ENCODE results near the gene AKTIP.
A peak's percentile ranks its signal among the peaks of the same experiment; 100 is the strongest.

The AKTIP gene

DNA sequence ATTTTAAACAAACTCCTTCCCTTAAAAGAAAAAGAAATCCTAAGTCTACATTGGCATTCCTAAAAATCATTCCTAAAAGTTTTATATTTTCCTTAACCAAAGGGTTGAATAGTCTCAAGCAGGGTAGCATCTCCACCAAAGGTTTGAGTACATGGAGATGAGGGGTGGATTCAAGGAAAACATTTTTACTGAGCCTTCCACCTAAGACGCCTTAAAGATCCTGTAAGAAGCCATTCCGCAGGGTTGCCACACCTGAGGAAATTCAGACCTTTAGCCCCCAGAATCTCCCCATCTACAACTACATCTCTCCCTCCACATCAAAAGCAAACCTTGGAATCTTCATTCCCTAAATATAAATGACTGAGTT is 7.7 kb upstream of the AKTIP start:
- H3K36me3 Mint-ChIP-seq (ENCODE audit: insufficient read depth): no peaks in the 10 kb centered on the region
- ATAC-seq (replicated peaks) (no peak), DNase-seq (no peak)
- peak overlapping the region; percentile 44 to 67 for H3K4me3 Mint-ChIP-seq
- no peaks in the 10 kb centered on the region for H3K27me3 Mint-ChIP-seq
- no peaks in the 10 kb centered on the region for H3K9me3 Mint-ChIP-seq
- peaks cover 41 to 44% of the 10 kb centered on the region in 2 donors for H3K4me1 Mint-ChIP-seq (ENCODE audit: low read depth in 2 of 2)
- H3K27ac Mint-ChIP-seq: peak overlapping the region in 1 of 2 donors; percentile 46

DNA sequence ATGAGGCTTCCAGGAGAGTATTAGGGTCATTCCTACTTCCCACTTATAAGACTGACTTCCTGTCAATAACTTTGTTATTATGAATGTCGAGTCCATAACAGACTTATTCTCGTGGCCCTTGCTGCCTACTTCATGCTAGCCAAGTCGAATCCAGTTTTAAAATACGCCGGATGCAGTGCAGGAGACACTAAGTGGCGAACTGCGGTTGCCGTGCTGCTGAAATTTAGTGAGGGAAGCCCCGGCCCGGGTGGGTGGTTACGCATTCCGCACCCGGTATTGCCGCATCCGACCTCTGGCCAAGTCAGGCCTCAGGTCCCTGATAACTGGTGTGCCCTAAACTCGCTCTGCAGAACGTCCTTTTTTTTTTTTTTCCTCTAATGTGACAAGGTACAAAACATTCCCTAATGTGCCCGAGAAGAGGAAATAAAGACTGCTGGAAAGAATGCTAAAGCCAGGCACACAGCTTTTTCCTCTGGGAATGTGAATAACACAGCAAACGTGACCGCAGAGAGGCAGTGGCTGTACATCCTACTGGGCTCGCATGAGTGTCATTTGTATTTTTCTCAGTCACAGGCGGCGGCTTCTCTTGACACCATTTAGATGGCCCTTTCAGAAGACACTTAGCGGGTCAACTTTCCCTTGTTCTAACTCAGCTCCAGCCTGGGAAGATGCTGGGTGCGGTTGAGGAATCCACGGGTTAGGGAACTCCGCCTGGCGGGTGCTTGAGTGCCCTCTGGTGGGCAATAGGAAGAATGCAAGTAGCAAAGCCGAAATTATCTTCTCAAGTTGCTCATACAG is 7.1 kb upstream of the AKTIP start:
- ATAC-seq (replicated peaks) (peak; percentile 64), DNase-seq (peak; percentile 38 to 53 (median 43))
- Mint-ChIP-seq H3K4me3 (peak overlapping the region; percentile 44 to 67), H3K9me3 (no peaks in the 10 kb centered on the region), H3K36me3 (ENCODE audit: insufficient read depth) (no peaks in the 10 kb centered on the region), H3K4me1 (ENCODE audit: low read depth in 2 of 2) (peaks cover 38 to 45% of the 10 kb centered on the region in 2 donors), H3K27ac (peak overlapping the region in 1 of 2 donors; percentile 46), H3K27me3 (no peaks in the 10 kb centered on the region)

DNA sequence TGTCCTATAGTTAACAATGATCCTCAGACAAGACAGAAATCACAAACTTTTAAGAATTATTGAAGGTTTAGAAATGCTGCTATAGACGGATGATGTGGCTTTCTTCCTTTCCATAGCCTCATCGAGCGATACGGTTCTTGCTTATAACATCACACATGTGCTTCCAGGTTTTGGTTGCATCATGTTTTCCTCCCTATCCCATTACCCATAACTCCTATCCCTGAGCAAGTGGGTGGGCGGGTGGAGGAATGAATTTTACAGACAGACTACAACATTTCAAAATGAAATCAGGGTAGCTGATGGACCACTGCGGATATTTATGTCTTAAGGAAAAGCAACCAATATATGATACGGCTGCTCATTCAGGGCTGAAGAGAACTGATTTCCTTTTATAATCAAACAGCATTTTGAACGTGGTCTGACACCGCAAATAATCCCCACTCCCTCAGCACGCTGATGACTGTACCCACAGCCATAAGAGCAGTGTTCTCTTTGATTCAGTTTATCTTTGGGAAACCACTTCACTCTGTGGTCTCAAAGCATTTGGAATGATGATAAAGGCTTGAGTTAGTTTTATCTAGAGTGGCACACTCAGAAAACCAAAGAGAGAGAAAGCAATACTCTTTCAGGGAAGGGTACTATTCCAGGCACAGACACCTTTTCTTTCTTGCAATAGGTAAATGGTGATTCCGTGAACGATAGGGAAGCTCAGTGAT is 4.6 kb upstream of the AKTIP start:
- H3K27me3 Mint-ChIP-seq: no peaks in the 10 kb centered on the region
- peaks cover 12% of the 10 kb centered on the region for H3K36me3 Mint-ChIP-seq (ENCODE audit: insufficient read depth)
- no peak overlapping the region for H3K27ac Mint-ChIP-seq
- no peak overlapping the region for H3K4me3 Mint-ChIP-seq
- DNase-seq (no peak), ATAC-seq (replicated peaks) (no peak)
- H3K4me1 Mint-ChIP-seq (ENCODE audit: low read depth in 2 of 2): peaks cover 36 to 41% of the 10 kb centered on the region in 2 donors
- H3K9me3 Mint-ChIP-seq: no peaks in the 10 kb centered on the region

DNA sequence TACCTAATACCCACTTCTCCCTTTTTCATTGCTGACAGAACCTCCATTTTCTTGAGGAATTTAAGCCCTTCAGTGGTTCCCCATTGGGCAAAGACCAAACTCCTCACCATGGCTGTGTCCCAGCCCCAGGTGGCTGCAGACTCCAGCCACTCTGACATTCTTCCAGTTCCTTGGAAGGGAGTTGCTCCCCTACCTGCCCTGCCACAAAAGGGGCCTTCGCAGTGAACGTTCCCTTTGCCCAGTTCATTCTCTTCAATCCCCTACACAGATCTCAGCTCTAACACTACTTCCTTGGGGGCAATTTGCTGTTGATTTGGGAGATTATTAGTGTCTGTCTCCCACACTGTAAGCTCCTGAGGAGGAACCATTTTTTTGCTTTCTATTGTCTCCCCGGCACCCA is 3.2 kb upstream of the AKTIP start:
- Mint-ChIP-seq H3K36me3 (ENCODE audit: insufficient read depth) (peaks cover 12% of the 10 kb centered on the region), H3K27me3 (no peaks in the 10 kb centered on the region), H3K9me3 (no peaks in the 10 kb centered on the region), H3K27ac (no peak overlapping the region), H3K4me1 (ENCODE audit: low read depth in 2 of 2) (peaks cover 37 to 42% of the 10 kb centered on the region in 2 donors), H3K4me3 (no peak overlapping the region)
- ATAC-seq (replicated peaks) (no peak), DNase-seq (no peak)

DNA sequence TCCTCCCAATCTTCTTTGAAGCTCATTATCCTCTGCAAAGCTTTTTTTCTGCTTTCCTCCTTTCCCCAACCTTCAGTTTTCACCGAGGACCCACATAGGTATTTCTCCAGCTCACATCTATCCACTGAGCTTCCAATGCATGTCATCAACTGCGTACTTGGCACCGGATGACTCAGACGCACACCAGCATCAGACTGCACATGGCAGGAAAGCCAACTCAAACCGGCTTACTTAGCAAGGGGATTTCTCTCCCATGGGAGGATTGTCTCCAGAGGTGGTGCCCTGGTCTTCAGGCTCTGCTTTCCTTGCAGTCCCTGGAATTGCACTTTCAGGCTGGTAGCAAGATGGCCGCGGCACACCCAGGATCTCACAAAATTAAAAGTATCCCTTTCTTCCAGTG is 1.7 kb upstream of the AKTIP start:
- no peak for DNase-seq
- H3K4me3 Mint-ChIP-seq: peak overlapping the region; percentile 90 to 95
- H3K27me3 Mint-ChIP-seq: no peaks in the 10 kb centered on the region
- peaks cover 36 to 37% of the 10 kb centered on the region in 2 donors for H3K4me1 Mint-ChIP-seq (ENCODE audit: low read depth in 2 of 2)
- peaks cover 12% of the 10 kb centered on the region for H3K36me3 Mint-ChIP-seq (ENCODE audit: insufficient read depth)
- H3K9me3 Mint-ChIP-seq: no peaks in the 10 kb centered on the region
- ATAC-seq (replicated peaks): no peak
- peak overlapping the region; percentile 95 to 96 for H3K27ac Mint-ChIP-seq

DNA sequence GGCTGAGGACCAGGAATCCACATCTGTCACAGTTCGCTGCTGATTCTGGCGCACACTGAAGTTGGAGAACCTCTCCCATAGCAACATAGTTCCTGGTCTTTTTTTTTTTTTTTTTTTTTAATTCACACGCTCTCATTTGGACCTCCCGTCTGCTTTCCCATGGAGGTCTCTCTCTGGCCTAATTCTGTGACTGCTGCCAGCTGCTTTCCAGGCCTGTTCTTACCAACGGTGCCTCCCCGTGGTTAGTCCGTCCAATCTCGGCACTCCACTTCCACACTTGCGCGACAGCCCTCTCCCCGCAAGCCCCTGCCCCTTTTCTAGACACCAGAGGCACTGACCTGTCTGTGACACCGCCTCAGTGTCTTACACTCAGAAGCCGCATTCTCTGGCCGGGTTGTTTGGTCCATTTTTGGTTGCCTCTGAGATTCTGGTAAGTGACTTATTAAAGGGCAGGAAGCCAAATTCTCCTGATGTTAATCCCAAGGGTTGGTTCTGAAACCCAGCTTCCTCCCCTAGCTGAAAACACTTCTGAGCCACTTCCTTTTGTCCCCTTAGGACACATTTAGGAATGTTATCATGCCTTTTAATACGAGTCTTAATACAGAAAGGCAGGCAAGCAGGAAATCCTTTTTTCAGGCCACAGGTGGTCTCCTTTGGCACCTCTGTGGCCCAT is 1.1 kb upstream of the AKTIP start:
- Mint-ChIP-seq H3K36me3 (ENCODE audit: insufficient read depth) (peaks cover 12% of the 10 kb centered on the region), H3K27ac (peak overlapping the region; percentile 95 to 96), H3K9me3 (no peaks in the 10 kb centered on the region), H3K4me1 (ENCODE audit: low read depth in 2 of 2) (peaks cover 37 to 38% of the 10 kb centered on the region in 2 donors), H3K27me3 (no peaks in the 10 kb centered on the region), H3K4me3 (peak overlapping the region; percentile 90 to 95)
- no peak for ATAC-seq (replicated peaks)
- no peak for DNase-seq

DNA sequence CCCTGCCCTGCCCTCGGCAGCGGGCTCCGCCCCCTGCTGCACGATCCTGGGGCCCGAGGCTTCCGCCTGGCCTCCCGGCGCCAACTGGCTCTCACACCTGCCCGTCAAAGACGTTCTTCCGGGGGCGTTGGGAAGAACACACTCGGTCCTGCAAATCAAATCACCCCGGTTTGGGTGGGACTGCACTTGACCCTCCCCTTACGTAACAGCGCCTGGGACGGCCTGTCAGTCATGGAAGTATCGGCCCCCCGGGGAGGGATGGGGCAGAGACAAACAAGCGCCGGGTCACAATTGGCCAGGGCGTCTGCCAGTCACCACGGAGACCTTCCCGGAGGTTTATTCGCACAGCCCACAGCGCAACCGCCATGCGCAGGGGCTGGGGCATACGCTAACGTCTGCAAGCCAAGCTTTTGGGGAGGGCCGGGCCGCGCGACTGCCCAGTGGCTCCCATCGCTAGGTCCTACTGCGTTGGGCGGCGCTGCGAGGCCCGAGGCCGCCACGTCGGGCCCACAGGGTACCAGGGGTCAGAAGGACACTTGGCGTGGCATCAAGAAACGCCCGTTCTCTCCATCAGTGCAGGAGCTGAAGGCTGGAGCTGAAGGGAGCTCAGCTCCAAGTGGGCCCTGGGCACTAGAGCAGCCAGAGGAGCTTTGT is 388 bp upstream of the AKTIP start:
- Mint-ChIP-seq H3K4me1 (ENCODE audit: low read depth in 2 of 2) (peaks cover 39 to 41% of the 10 kb centered on the region in 2 donors), H3K27me3 (no peaks in the 10 kb centered on the region), H3K4me3 (peak overlapping the region; percentile 90 to 95), H3K27ac (peak overlapping the region; percentile 95 to 96), H3K9me3 (no peaks in the 10 kb centered on the region), H3K36me3 (ENCODE audit: insufficient read depth) (peaks cover 13% of the 10 kb centered on the region)
- DNase-seq: peak; percentile 99
- peak; percentile 87 for ATAC-seq (replicated peaks)

DNA sequence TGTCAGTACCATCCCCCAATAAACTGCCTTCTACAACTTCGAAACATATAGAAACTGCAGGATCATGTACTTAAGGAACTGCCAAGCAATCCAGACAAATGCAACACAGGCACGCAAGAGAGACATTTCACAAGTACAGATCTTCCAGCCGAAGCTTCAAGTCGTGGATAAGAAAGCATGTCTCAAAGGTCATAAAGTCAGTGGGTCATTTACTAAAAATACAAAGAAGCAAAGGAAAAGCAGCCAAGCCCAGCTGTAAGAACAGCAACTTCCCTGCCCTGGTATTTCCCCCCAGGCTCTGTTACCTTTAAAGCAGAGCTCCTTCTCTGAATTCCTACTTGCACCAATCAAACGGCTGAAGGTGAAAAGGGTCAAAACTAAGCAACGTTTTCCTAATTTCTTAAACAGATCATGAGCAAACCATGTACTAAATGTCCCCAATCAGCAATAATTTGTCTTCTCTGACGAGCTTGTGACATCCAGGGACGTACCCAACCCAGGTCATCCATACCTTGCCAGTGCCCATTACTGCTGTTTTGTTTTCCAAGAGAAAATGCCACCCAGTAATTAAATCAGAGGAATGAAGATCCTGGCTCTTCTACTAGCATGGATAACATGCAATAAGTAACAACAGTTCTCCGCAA is 1.7 kb downstream of the AKTIP start:
- H3K4me3 Mint-ChIP-seq: peak overlapping the region; percentile 90 to 95
- H3K27ac Mint-ChIP-seq: peak overlapping the region; percentile 68 to 73
- H3K27me3 Mint-ChIP-seq: no peaks in the 10 kb centered on the region
- ATAC-seq (replicated peaks): no peak
- no peaks in the 10 kb centered on the region for H3K9me3 Mint-ChIP-seq
- peaks cover 42 to 43% of the 10 kb centered on the region in 2 donors for H3K4me1 Mint-ChIP-seq (ENCODE audit: low read depth in 2 of 2)
- no peak for DNase-seq
- H3K36me3 Mint-ChIP-seq (ENCODE audit: insufficient read depth): peaks cover 28% of the 10 kb centered on the region

DNA sequence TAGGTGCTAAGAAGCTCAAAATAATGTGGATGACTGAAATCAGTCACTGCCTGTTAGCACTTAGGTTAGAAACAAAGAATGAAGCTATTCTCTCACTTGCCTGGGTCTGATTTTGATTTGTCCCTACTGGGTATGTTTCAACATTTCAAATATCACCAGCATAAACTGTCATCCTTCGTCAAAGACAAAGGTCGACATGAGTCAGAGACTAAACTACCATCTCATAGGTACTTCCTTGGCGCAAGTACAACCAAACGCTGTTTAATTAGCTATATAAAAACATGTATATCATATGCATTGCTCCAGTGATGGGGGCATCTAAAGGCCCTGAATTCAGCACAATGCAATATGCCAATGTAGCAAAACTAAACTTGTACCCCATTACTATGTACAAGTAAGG is 4.0 kb downstream of the AKTIP start:
- Mint-ChIP-seq H3K4me1 (ENCODE audit: low read depth in 2 of 2) (peaks cover 35 to 44% of the 10 kb centered on the region in 2 donors), H3K36me3 (ENCODE audit: insufficient read depth) (peaks cover 46% of the 10 kb centered on the region), H3K9me3 (no peaks in the 10 kb centered on the region), H3K27me3 (no peaks in the 10 kb centered on the region), H3K4me3 (no peak overlapping the region), H3K27ac (peak overlapping the region in 1 of 2 donors; percentile 41)
- no peak for ATAC-seq (replicated peaks)
- DNase-seq: no peak

DNA sequence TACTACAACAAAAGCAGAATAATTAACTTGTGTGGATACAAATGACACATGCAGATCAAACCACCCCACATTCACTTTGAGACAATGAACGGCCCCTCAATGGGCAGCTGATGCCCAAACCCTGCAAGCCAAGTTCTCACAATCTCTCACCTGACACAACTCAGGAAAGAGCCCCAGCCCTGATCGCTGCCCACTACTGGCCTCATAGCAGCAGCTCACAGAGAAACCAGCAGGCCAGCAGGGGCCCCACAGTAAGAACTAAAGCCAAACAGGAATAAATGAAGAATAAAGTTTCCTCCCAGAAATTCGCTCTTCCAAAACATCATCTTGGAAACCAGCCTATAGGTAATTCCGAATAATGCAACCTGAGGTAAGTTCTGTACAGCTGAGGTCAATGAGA is 7.7 kb downstream of the AKTIP start:
- H3K4me1 Mint-ChIP-seq (ENCODE audit: low read depth in 2 of 2): peaks cover 12 to 32% of the 10 kb centered on the region in 2 donors
- no peaks in the 10 kb centered on the region for H3K27me3 Mint-ChIP-seq
- H3K27ac Mint-ChIP-seq: peak overlapping the region in 1 of 2 donors; percentile 72
- no peaks in the 10 kb centered on the region for H3K9me3 Mint-ChIP-seq
- ATAC-seq (replicated peaks): no peak
- no peak for DNase-seq
- no peak overlapping the region for H3K4me3 Mint-ChIP-seq
- peaks cover 71% of the 10 kb centered on the region for H3K36me3 Mint-ChIP-seq (ENCODE audit: insufficient read depth)

DNA sequence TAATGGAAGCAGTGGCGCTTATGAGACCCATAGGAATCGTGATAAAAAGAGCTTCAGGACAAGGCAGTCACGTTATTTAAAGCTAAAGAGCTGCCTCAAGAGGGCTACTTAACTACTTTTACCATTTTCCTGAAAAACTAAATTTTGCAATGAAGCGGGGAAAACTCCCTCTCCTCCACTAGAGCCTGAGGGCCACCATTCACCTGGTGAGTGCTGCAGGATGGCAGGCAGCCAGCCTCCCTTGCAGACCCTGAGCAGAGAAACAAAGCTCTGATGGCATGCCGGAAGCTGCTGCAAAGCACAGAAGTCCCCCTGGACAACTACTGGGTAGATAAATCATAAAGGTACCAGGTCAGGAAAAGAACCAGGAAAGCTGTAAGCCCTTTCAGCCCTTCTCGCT is 8.4 kb downstream of the AKTIP start:
- DNase-seq (no peak), ATAC-seq (replicated peaks) (no peak)
- no peaks in the 10 kb centered on the region for H3K9me3 Mint-ChIP-seq
- H3K27ac Mint-ChIP-seq: peak overlapping the region in 1 of 2 donors; percentile 72
- no peaks in the 10 kb centered on the region for H3K27me3 Mint-ChIP-seq
- H3K36me3 Mint-ChIP-seq (ENCODE audit: insufficient read depth): peaks cover 77% of the 10 kb centered on the region
- H3K4me1 Mint-ChIP-seq (ENCODE audit: low read depth in 2 of 2): peaks cover 12 to 38% of the 10 kb centered on the region in 2 donors
- no peak overlapping the region for H3K4me3 Mint-ChIP-seq

DNA sequence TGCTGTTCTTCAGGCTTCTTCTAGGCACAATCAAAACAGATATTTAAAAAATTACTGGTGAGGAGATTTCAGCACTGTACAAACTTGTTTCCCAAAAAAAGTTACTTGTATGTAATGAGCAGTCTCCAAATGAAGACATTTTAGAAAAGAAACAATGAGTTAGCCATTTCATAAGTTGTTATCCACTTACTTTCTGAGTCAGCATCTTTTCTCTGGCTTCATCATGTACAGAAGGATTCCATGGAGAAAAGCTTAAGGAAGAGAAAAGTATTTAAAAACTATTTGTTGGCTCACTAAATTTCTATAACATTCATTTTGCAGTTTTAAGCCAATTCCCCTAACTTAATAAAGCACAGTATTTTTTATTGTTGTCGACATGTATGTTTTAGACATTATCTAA is 10.5 kb downstream of the AKTIP start:
- no peaks in the 10 kb centered on the region for H3K9me3 Mint-ChIP-seq
- no peaks in the 10 kb centered on the region for H3K27me3 Mint-ChIP-seq
- H3K4me3 Mint-ChIP-seq: no peak overlapping the region
- DNase-seq: no peak
- H3K36me3 Mint-ChIP-seq (ENCODE audit: insufficient read depth): peaks cover 91% of the 10 kb centered on the region
- H3K27ac Mint-ChIP-seq: no peak overlapping the region
- ATAC-seq (replicated peaks): no peak
- peaks cover 12 to 40% of the 10 kb centered on the region in 2 donors for H3K4me1 Mint-ChIP-seq (ENCODE audit: low read depth in 2 of 2)

DNA sequence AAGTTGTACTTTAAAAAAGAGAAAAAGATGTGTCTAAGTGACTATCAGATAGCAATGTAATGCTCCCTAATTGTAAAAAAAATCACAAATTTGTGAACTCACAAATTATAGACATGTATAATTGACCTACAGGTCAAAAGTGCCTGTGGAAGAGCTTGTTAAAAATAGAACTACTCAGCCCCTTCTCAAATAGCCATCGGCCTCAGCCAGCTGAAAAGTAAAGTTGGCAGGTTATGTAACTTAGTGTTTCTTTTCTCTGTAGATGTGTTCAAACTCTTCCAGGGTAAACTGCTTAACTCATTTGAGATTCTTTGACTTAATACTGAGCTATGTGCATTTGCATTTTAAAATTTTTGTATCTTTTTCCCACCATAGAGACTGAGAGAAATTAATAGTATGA is 13.3 kb downstream of the AKTIP start:
- Mint-ChIP-seq H3K27ac (peak overlapping the region; percentile 32 to 46), H3K4me3 (no peak overlapping the region), H3K4me1 (ENCODE audit: low read depth in 2 of 2) (peaks cover 6 to 30% of the 10 kb centered on the region in 2 donors), H3K27me3 (no peaks in the 10 kb centered on the region), H3K9me3 (no peaks in the 10 kb centered on the region), H3K36me3 (ENCODE audit: insufficient read depth) (peaks cover 91% of the 10 kb centered on the region)
- DNase-seq (no peak), ATAC-seq (replicated peaks) (no peak)

Data from effector memory CD8-positive, alpha-beta T cell (primary cell).